ENCODE data around the gene NUSAP1. TPM values are rescaled to one million over a fixed set of nuclear protein-coding genes. Genes with fewer than 3 reads are reported as not detected.
A peak's percentile ranks its signal among the peaks of the same experiment; 100 is the strongest.
"Not testable (repeated sequence)": the region's sequence is repeated elsewhere in the genome, so short reads cannot be mapped to it uniquely, and the experiment has no call there.

Gene NUSAP1
- total RNA-seq, 1 donor from 2014 or later: 2.3 TPM

DNA sequence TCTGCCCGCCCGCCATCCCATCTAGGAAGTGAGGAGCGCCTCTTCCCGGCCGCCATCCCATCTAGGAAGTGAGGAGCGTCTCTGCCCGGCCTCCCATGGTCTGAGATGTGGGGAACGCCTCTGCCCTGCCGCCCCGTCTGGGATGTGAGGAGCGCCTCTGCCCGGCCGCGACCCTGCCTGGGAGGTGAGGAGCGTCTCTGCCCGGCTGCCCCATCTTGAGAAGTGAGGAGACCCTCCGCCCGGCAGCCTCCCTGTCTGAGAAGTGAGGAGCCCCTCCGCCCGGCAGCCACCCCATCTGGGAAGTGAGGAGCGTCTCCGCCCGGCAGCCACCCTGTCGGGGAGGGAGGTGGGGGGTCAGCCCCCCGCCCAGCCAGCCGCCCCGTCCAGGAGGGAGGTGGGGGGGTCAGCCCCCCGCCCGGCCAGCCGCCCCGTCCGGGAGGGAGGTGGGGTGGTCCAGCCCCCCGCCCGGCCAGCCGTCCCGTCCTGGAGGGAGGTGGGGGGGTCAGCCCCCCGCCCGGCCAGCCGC lies 11.8 kb upstream of the NUSAP1 start:
- DNase-seq; intact Hi-C loops (cut with DNase I): not testable (repeated sequence)

DNA sequence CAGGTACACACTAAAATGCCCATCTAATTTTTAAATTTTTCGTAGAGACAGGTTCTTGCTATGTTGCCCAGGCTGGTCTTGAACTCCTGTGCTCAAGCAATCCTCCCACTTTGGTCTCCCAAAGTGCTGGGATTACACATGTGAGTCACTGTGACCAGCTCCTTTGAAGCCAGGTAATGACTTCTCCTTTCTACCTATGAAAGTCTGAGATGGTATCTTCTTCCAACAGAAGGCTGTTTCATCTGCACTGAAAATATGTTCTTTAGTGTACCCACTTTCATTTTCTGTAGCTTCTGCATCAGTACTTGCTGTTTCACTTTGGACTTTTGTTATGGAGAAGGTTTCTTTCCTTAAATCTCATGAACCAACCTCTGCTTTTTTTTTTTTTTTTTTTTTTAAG lies 9.1 kb upstream of the NUSAP1 start:
- ATAC-seq (ENCODE audit: poor library complexity) (no peak), DNase-seq (no peak)
- intact Hi-C loops (cut with DNase I): no loop called here

More for the DNA sequence above, 11.8 kb upstream of the NUSAP1 start:
- not testable (repeated sequence) for ATAC-seq (ENCODE audit: poor library complexity)

DNA sequence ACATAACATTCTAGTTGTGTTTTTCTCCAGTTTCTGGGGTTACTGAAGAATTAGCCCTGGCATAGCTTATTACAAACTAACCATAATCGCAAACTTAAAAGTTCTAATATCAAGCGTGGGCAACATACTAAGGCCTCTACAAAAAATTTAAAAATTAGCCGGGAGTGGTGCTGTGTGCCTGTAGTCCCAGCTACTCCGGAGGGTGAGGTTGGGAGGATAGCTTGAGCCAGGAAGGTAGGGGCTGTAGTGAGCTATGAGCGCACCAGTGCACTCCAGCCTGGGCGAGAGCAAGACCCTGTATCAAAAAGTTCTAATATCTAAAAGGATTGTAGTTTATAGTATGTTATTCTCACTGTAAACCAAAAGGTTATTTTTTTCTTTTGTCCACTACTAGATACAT lies 1.4 kb upstream of the NUSAP1 start:
- ATAC-seq (ENCODE audit: poor library complexity): no peak
- intact Hi-C loops (cut with DNase I): loop anchor here (10.0 kb wide), 1 partner anchor 216 kb away; the partner anchor contains the start of gene INO80
- no peak for DNase-seq

DNA sequence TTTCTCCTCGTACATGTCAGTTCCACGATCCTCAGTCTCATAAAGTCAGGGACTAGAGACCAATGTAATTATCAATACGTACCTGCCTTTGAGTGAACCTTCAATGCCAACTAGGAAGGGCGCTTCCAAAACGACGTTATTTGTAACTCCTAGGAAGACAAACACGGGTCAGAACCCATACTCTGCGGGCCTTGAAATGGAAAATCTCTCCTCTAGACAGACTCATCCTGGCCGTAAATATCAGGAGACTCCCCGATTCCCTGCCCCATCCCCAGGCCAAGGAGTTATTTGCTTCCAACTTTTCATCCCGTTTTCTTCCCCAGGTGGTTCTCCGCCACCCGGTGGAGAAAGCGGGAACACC lies 868 bp upstream of the NUSAP1 start:
- no peak for ATAC-seq (ENCODE audit: poor library complexity)
- intact Hi-C loops (cut with DNase I): loop anchor here (10.0 kb wide), 1 partner anchor 217 kb away; the partner anchor contains the start of gene INO80

DNA sequence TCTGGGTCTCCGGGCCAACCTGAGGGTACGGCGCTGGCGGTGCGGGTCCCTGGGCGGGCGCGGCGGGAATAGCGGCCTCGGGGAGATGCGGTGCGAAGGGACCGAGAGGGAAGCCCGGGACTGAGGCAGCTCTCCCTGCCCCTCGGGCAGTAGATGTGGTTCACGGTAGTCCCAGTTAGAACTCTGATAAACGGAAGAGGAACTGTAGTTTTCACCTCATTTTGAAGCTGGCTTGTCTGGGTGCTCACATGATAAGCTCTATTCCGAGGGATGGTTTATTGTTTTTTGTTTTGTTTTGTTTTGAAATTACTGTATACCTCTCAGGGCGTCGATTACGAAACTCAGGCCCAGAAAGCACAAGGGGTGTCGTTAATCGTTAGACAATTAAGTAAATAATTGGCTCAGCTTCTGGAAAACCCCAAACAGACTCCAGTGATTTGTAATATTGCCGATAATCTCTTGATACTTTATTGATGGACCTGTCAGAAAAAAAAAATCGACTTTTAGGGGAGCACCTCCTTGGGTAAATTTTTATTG lies 413 bp downstream of the NUSAP1 start:
- ATAC-seq (ENCODE audit: poor library complexity) (peak; percentile 22), DNase-seq (no peak)
- intact Hi-C loops (cut with DNase I): loop anchor here (10.0 kb wide), 1 partner anchor 218 kb away; the partner anchor contains the start of gene INO80

More for the DNA sequence above, 868 bp upstream of the NUSAP1 start:
- no peak for DNase-seq

DNA sequence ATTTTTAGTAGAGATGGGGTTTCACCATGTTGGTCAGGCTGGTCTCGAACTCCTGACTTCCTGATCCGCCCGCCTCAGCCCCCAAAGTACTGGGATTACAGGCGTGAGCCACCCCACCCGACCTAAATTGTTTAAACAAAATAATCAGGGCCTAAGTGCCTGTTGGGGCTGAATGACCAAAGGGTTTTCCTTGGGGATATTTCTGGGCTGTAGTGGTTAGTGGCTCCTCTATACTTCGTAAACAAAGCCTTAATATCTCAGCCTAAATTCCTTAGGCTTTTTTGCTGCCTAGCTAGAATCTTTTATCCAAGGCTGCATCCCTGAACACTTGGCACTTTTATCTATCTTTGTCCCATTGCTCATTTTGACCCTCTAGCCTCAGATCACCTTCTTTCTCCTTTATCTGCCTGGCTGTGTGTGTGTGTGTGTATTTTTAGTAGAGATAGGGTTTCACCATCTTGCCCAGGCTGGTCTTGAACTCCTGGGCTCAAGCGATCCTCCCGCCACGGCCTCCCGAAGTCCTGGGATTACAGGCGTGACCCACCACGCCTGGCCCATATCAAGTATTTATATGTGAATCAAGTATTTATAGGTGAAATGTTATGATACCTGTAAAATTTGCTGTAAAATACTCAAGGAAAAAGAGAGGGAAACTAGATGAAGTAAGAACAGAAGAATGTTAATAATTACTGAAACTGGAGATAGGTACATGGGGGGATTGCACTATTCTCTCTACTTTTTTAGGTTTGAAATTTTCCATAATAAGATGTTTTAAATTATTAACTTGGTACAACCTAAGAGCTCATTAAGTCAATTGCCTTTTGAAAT lies 1.8 kb downstream of the NUSAP1 start:
- intact Hi-C loops (cut with DNase I): loop anchor here (10.0 kb wide), 1 partner anchor 220 kb away; the partner anchor contains the start of gene INO80
- DNase-seq: no peak
- ATAC-seq (ENCODE audit: poor library complexity): no peak

DNA sequence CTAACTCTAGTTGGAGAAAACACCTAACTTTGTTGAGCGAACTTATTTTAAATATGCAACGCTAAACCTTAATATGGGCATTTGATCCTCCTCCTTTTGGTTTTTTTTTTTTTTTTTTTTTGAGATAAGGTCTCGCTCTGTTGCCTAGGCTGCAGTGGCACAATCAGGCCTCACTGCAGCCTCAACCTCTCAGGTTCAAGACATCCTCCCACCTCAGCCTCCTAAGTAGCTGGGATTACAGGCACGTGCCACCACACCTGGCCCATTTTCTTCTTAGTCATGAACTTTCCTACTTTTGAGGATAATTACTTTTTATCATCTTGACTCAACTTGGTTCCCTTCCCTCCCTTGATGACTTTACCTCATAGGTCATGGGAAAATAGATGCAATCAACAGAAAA lies 3.9 kb downstream of the NUSAP1 start:
- DNase-seq (no peak), ATAC-seq (ENCODE audit: poor library complexity) (no peak)
- intact Hi-C loops (cut with DNase I): loop anchor here (10.0 kb wide), 1 partner anchor 222 kb away; the partner anchor contains the start of gene INO80

DNA sequence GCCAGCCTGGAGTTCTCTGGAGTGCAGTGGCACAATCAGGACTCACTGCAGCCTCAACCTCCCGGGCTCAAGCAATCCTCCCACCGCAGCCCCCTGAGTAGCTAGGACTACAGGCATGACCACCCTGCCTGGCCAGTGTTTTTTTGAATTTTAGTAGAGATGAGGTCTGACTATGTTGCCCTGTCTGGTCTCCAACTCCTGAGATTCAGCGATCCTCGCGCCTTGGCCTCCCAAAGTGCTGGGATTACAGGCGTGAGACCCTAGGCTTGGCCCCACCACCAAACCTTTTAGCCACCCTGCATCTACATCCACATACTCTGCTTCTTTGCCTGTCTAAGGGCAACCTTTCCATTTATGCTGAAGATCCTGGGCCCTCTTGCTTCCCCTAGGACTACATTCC lies 4.4 kb downstream of the NUSAP1 start:
- no peak for ATAC-seq (ENCODE audit: poor library complexity)
- intact Hi-C loops (cut with DNase I): loop anchor here (10.0 kb wide), 1 partner anchor 222 kb away; the partner anchor contains the start of gene INO80

DNA sequence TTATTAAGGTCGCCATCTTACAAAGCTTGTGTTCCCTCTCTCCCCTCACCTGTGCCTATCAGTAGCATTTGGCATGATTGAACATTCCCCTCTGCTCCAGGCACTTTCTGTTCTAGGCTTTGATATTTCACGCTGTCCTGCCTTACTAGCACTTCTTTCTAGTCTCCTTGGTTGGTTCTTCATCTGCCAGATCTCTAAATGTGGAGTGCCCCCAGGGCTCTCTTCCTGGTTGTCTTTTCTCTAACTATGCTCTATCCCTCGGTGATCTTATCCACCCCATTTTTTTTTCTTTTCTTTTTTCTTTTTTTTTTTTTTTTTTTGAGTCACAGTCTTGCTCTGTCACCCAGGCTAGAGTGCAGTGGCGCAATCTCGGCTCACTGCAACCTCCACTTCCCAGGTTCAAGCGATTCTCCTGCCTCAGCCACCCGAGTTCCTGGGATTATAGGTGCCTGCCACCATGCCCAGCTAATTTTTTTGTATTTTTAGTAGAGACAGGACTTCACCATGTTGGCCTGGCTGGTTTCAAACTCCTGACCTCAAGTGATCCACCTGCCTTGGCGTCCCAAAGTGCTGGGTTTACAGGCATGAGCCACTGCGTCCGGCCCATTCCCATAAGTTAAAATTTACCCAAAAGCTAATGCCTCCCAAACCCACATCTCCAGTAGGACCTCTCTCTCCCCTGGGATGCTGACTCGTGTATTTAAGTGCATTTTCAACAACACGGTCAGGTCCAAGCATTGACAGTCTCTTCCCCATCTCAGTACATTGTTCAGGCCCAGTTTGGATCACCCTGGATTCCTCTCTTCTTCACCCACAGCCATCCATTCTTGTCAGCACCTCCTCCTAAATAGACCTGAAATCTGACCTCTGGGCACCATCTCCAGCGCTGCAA lies 5.2 kb downstream of the NUSAP1 start:
- intact Hi-C loops (cut with DNase I): loop anchor here (10.0 kb wide), 1 partner anchor 223 kb away; the partner anchor contains the start of gene INO80
- no peak for DNase-seq
- no peak for ATAC-seq (ENCODE audit: poor library complexity)

More for the DNA sequence above, 4.4 kb downstream of the NUSAP1 start:
- no peak for DNase-seq

DNA sequence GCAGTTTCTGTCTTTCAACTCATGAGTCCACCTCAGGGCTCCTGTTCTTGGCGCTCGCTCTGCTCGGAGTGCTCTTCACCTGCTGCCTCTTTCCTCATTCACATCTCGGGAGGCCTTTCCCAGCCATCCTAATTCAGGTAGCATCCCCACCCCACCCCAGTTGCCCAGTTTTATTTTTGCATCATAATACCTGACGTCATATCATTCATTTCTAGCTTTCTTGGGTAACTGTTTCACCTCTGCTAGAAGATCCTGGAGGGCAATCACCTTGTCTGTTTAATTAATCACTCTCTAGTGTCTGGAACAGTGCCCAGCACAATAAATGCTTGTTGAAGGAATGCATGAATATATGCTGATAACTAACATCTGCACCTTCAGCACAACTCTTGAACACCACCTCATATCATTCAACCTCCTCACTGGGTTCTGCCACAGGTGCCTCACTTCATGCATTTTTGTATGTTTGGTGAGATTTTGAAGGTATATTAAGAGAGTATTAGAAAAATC lies 7.6 kb downstream of the NUSAP1 start:
- ATAC-seq (ENCODE audit: poor library complexity) (no peak), DNase-seq (no peak)
- intact Hi-C loops (cut with DNase I): no loop called here

DNA sequence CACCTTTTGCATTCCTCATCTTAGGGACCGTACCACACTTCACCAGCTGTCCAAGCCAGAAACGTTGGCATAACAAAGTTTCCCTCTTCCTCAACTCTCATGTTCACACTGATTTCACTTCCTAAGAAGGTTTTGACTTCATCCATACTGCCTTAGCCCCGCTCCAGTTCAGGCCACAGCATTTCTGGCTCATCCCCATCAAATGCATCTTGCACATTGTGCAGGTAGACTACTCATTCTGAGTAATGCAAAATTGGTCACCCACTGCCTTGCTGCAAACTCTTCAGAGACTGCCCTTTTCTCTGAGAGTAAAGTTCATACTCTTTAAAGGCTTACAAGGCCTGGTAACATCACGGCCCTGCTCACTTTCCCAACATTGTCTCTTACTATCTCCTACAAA lies 8.8 kb downstream of the NUSAP1 start:
- intact Hi-C loops (cut with DNase I): no loop called here
- ATAC-seq (ENCODE audit: poor library complexity) (no peak), DNase-seq (no peak)

DNA sequence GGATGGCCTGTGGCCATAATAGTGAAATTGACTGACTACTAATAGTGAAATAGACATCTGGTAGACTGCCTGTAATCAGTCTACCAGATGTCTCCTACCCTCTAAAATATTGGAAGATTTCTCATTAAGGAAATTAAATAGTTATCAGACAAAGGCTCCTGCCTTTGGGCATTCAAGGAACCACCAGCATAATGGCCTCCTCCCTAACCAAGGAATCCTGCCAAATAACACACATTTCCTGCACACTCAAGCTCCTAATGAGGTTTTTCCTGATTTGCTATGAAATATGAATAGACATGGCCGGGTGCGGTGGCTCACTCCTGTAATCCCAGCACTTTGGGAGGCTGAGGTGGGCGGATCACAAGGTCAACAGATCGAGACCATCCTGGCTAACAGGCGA lies 14.6 kb downstream of the NUSAP1 start:
- DNase-seq: no peak
- no peak for ATAC-seq (ENCODE audit: poor library complexity)
- intact Hi-C loops (cut with DNase I): no loop called here

DNA sequence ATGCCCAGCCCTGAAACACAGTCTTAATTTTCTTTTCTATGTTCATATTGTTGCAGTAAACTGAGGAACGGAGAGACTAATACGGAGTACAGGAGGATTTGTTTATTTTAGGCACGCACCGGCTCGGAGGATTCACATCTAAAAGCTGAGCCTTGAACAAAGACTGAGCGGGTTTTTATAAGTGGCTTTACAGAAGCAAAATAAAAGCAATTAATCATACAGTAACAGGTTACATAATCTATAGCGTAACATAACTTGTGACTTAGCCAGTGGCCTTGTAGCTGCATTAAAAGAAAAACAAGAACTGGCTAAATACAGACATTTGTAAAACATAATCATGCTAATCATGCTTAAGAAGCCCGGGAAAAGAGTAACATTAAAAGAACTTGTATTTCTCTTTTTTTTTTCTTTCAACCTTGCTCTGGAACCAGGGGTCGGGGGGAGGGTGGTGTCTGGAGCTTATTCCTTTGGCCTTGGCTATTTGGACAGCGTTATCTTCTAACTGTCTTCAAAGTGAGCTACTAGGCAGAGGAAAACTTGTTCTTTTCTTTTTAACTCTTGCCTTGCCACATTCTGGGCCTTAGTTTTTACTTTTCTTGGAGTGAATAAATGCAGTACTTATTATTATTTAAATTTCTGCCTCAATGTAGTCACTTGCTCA lies 17.5 kb downstream of the NUSAP1 start:
- intact Hi-C loops (cut with DNase I): no loop called here
- no peak for DNase-seq
- no peak for ATAC-seq (ENCODE audit: poor library complexity)

DNA sequence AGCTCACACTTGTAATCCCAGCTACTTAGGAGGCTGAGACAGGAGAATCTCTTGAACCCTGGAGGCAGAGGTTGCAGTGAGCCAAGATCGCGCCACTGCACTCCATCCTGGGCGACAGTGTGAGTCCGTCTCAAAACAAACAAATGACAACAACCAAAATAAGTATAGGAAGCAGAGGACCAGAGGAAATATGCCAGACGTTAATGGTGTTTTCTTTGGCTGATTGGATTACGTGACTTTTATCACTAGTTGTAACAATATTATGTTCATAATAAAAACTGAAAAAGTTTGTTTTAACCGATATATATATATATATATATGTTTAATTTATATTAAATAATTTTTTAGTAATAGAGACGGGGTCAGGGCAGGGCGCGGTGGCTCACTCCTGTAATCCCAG lies 21.7 kb downstream of the NUSAP1 start:
- ATAC-seq (ENCODE audit: poor library complexity): no peak

DNA sequence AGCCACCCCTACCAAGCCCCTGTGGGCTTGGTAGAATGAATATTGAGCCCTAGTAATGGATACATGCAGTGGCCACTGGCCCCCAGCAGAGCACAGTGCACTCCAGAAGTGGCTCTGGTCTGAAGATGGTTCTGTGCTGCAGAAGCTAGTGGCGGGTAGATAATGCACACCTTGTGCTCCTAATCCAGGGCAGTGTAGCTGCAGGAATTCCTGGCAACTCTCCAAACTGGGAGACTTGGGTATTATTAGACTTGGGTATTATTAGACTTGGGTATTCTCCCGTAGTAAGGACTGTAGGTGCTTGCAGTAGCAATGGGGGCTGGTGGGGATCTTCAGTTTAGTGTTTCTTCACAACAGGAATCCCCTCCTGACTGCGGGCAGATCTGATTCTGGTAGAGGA lies 34.7 kb downstream of the NUSAP1 start:
- intact Hi-C loops (cut with DNase I): no loop called here
- ATAC-seq (ENCODE audit: poor library complexity): peak; percentile 75
- no peak for DNase-seq

More for the DNA sequence above, 21.7 kb downstream of the NUSAP1 start:
- no peak for DNase-seq
- intact Hi-C loops (cut with DNase I): no loop called here

DNA sequence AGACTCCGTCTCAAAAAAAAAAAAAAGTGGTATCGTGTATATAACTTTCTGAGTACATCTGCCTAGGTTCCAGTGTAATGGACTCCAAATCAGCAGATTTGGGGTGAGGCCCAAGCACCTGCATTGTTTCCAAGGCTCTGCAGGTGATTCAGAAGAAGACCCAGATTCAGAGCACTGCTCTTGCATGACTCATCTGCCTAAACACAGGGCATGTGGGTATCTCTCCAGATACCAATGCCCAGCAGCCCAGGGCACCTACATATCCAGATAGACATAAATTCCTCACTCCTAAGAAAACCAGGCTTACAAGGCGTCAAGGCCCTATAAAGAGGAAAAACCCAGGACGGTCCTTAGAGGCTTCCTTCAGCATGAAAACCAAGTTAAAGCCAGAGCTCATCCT lies 45.3 kb downstream of the NUSAP1 start:
- ATAC-seq (ENCODE audit: poor library complexity) (no peak), DNase-seq (no peak)
- intact Hi-C loops (cut with DNase I): no loop called here

DNA sequence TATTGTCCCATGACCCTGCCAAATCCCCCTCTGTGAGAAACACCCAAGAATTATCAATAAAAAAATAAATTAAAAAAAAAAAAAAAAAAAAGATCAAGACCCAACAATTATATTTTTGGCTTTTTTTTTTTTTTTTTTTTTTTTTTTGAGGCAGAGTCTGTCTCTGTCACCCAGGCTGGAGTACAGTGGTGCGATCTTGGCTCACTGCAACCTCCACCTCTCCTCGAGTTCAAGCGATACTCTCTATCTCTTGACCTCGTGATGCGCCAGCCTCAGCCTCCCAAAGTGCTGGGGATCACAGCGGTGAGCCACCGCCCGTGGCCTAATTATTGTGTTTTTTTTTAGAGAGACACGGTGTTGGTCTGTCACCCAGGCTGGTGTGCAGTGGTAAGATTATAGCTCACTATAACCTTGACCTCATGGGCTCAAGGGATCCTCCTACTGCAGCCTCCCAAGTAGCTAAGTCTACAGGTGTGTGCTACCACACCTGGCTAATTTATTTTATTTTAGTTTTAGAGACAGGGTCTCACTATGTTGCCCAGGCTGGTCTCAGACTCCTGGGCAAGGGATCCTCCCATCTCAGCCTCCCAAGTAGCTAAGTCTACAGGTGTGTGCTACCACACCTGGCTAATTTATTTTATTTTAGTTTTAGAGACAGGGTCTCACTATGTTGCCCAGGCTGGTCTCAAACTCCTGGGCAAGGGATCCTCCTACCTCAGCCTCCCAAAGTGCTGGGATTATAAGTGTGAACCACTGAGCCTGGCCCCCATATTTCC lies 51.5 kb downstream of the NUSAP1 start:
- DNase-seq; intact Hi-C loops (cut with DNase I); ATAC-seq (ENCODE audit: poor library complexity): not testable (repeated sequence)

Data from Right ventricle myocardium superior (tissue), 1 donor.